Measurements from ENCODE around the gene TBC1D22A. TPM values are rescaled to one million over a fixed set of nuclear protein-coding genes. Genes with fewer than 3 reads are reported as not detected.

TBC1D22A gene
- total RNA-seq, 1 donor from 2014 or later = 34.1 TPM

GRCh38 chr22:46752988-46753310, 9.5 kb upstream of the TBC1D22A start:
- H3K27me3 ChIP-seq (ENCODE audit: low read depth) = no peaks in the 10 kb centered on the region
- peaks cover 61% of the 10 kb centered on the region for H3K4me1 ChIP-seq
- H3K36me3 ChIP-seq = no peaks in the 10 kb centered on the region
- no peak overlapping the region for H3K4me3 ChIP-seq
- intact Hi-C loops (cut with DNase I) = no loop called here
- peak overlapping the region; percentile 91 for H3K27ac ChIP-seq
- peaks cover 9% of the 10 kb centered on the region for H3K9me3 ChIP-seq
- no peak for TF ChIP-seq CTCF (IDR thresholded peaks at IDR 0.05)
- DNase-seq (no peak), ATAC-seq (no peak)

DNA sequence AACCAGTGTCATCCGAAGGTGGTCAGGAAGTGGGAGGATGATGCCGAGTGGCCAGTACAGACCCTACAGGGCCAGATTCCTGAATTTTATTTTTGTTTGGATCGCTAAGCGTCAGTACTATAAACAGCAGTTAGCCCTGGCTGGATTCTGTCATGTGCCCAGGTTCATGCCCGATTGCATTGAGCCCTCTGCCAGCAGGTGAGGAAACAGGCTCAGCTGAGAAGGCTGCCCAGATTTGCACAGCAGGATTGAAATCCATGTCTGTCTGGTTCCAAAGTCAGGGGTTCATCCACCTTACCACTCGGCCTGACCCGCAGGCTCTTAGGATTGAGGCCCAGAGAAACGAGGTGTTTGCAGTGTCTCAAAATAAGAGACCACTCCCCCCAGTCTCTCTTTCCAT, 9.1 kb upstream of the TBC1D22A start:
- ATAC-seq (no peak), DNase-seq (no peak)
- Histone ChIP-seq H3K9me3 (peaks cover 9% of the 10 kb centered on the region), H3K27me3 (ENCODE audit: low read depth) (no peaks in the 10 kb centered on the region), H3K4me3 (no peak overlapping the region), H3K27ac (peak overlapping the region; percentile 91), H3K4me1 (peaks cover 65% of the 10 kb centered on the region), H3K36me3 (no peaks in the 10 kb centered on the region)
- no peak for TF ChIP-seq CTCF (IDR thresholded peaks at IDR 0.05)
- intact Hi-C loops (cut with DNase I) = no loop called here

GRCh38 chr22:46753761-46754109, 8.7 kb upstream of the TBC1D22A start:
- peaks cover 67% of the 10 kb centered on the region for H3K4me1 ChIP-seq
- no peak overlapping the region for H3K4me3 ChIP-seq
- no peaks in the 10 kb centered on the region for H3K27me3 ChIP-seq (ENCODE audit: low read depth)
- ATAC-seq = no peak
- H3K9me3 ChIP-seq = peaks cover 9% of the 10 kb centered on the region
- peak overlapping the region; percentile 91 for H3K27ac ChIP-seq
- H3K36me3 ChIP-seq = no peaks in the 10 kb centered on the region
- TF ChIP-seq CTCF (IDR thresholded peaks at IDR 0.05) = no peak
- DNase-seq = no peak
- intact Hi-C loops (cut with DNase I) = no loop called here

DNA sequence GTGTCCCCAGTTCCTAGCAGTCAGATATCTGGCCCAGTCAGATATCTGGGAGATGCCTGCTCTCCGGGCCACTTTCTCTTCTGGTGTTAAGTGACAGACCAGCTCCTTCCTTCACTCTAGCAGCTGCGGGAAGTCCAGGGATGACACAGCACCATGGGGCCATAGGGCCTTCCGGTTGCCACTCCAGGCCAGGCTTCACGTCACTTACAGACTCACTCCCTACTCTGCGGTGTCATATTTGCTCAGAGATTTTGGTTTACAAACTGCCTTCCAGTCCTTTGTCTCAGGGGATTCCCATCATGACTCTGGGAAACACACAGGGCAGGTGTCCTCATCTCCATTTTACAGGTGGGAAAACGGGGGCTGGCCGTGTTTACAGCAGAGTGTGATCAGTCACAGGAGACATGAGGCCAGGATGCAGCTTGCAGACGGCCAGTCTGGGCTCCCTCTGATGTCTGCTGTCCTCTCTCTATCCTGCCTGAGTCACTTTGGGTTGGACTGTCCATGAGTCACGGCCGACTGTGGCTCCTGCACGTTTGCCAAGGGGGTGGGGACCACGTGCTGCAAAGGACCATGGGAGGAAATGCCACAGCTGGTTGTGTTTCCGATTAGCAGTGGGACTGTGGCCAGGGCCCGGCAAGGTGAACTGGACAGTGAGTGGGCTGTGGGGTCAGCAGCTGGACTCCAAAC, 8.2 kb upstream of the TBC1D22A start:
- Histone ChIP-seq H3K4me1 (peaks cover 61% of the 10 kb centered on the region), H3K9me3 (peaks cover 9% of the 10 kb centered on the region), H3K27ac (peak overlapping the region; percentile 91), H3K27me3 (ENCODE audit: low read depth) (no peaks in the 10 kb centered on the region), H3K36me3 (no peaks in the 10 kb centered on the region), H3K4me3 (peak overlapping the region; percentile 1)
- intact Hi-C loops (cut with DNase I) = no loop called here
- ATAC-seq (peak; percentile 87 to 89), DNase-seq (peak; percentile 90)
- no peak for TF ChIP-seq CTCF (IDR thresholded peaks at IDR 0.05)

DNA sequence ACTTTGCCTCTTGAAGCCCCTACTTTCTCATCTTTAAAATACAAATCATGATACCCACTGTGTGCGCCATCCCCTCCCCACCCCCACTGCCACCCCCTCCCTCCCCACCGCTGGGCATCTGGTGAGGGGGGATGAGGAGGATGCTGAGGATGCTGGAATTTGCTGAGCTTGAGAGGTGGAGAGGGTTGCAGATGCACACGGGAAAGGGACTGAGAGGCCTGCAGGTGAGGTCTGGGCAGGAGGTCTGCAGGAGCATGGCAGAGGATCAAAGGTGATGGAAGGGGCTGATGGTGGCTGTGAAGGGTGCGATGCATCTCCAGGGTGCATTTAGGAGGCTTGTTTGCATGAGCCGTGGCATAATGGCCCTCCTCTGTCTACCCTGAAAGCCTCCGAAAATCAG, 7.6 kb upstream of the TBC1D22A start:
- Histone ChIP-seq H3K4me1 (peaks cover 56% of the 10 kb centered on the region), H3K9me3 (peaks cover 9% of the 10 kb centered on the region), H3K27ac (peak overlapping the region; percentile 91), H3K36me3 (no peaks in the 10 kb centered on the region), H3K4me3 (peak overlapping the region; percentile 1), H3K27me3 (ENCODE audit: low read depth) (no peaks in the 10 kb centered on the region)
- intact Hi-C loops (cut with DNase I) = no loop called here
- no peak for ATAC-seq
- no peak for TF ChIP-seq CTCF (IDR thresholded peaks at IDR 0.05)
- no peak for DNase-seq

Data from lower lobe of right lung (tissue), 2 donors.